Measurements from ENCODE around the gene PROX1. TPM values are rescaled to one million over a fixed set of nuclear protein-coding genes. Genes with fewer than 3 reads are reported as not detected.
A peak's percentile ranks its signal among the peaks of the same experiment; 100 is the strongest.

The PROX1 gene
- total RNA-seq, 2 experiments from 2014 or later, result 0.02 to 0.15 TPM

- H3K36me3 Mint-ChIP-seq (ENCODE audit: low read depth), result peaks cover 2% of the 10 kb centered on the region
- no peak overlapping the region for H3K4me3 Mint-ChIP-seq
- H3K27ac Mint-ChIP-seq, result no peak overlapping the region
- no peak for DNase-seq
- peaks cover 40% of the 10 kb centered on the region for H3K4me1 Mint-ChIP-seq
- no peaks in the 10 kb centered on the region for H3K9me3 Mint-ChIP-seq
- ChIA-PET CTCF (interaction anchor here (0.9 kb wide), 1 partner anchor 11 kb away, joined by 3 read pairs; no protein-coding TSS in a partner anchor), POLR2A (no interaction called here)
- H3K27me3 Mint-ChIP-seq, result peaks cover 88% of the 10 kb centered on the region
Observed at GRCh38 chr1:213983493-213984386, 4.0 kb upstream of the PROX1 start.

- Mint-ChIP-seq H3K4me3 (no peak overlapping the region), H3K9me3 (no peaks in the 10 kb centered on the region), H3K27me3 (peaks cover 88% of the 10 kb centered on the region), H3K27ac (no peak overlapping the region), H3K4me1 (peaks cover 44% of the 10 kb centered on the region), H3K36me3 (ENCODE audit: low read depth) (peaks cover 2% of the 10 kb centered on the region)
- ChIA-PET POLR2A (no interaction called here), CTCF (no interaction called here)
- DNase-seq, result no peak
Observed at GRCh38 chr1:213984387-213985208, 3.2 kb upstream of the PROX1 start.

- CTCF ChIA-PET, result no interaction called here
- peaks cover 44% of the 10 kb centered on the region for H3K4me1 Mint-ChIP-seq
- peaks cover 92% of the 10 kb centered on the region for H3K27me3 Mint-ChIP-seq
- no peak for DNase-seq
- POLR2A ChIA-PET, result no interaction called here
- no peak overlapping the region for H3K4me3 Mint-ChIP-seq
- H3K9me3 Mint-ChIP-seq, result no peaks in the 10 kb centered on the region
- H3K27ac Mint-ChIP-seq, result no peak overlapping the region
- peaks cover 2% of the 10 kb centered on the region for H3K36me3 Mint-ChIP-seq (ENCODE audit: low read depth)
Observed at GRCh38 chr1:213985209-213986019, 2.4 kb upstream of the PROX1 start.

- POLR2A ChIA-PET, result no interaction called here
Observed at GRCh38 chr1:213986020-213986924, 1.5 kb upstream of the PROX1 start.

GRCh38 chr1:213986925-213987250, 885 bp upstream of the PROX1 start:
- H3K4me3 Mint-ChIP-seq, result peak overlapping the region; percentile 66
- no peaks in the 10 kb centered on the region for H3K9me3 Mint-ChIP-seq
- H3K27me3 Mint-ChIP-seq, result peaks cover 89% of the 10 kb centered on the region
- peaks cover 42% of the 10 kb centered on the region for H3K4me1 Mint-ChIP-seq
- POLR2A ChIA-PET, result no interaction called here
- peak overlapping the region; percentile 73 for H3K27ac Mint-ChIP-seq
- DNase-seq, result no peak
- CTCF ChIA-PET, result no interaction called here
- H3K36me3 Mint-ChIP-seq (ENCODE audit: low read depth), result peaks cover 2% of the 10 kb centered on the region

More at GRCh38 chr1:213986020-213986924, 1.5 kb upstream of the PROX1 start:
- Mint-ChIP-seq H3K36me3 (ENCODE audit: low read depth) (peaks cover 2% of the 10 kb centered on the region), H3K4me1 (peaks cover 42% of the 10 kb centered on the region), H3K27ac (peak overlapping the region; percentile 41), H3K4me3 (peak overlapping the region; percentile 66), H3K9me3 (no peaks in the 10 kb centered on the region), H3K27me3 (peaks cover 92% of the 10 kb centered on the region)
- CTCF ChIA-PET, result no interaction called here
- no peak for DNase-seq

GRCh38 chr1:213987422-213987926, 299 bp upstream of the PROX1 start:
- peaks cover 89% of the 10 kb centered on the region for H3K27me3 Mint-ChIP-seq
- ChIA-PET POLR2A (interaction anchor here (0.7 kb wide), 1 partner anchor 31 kb away, joined by 3 read pairs; no protein-coding TSS in a partner anchor), CTCF (interaction anchor here (0.7 kb wide), 1 partner anchor 225 kb away, joined by 3 read pairs; no protein-coding TSS in a partner anchor)
- H3K36me3 Mint-ChIP-seq (ENCODE audit: low read depth), result peaks cover 2% of the 10 kb centered on the region
- peak overlapping the region; percentile 90 for H3K4me3 Mint-ChIP-seq
- no peaks in the 10 kb centered on the region for H3K9me3 Mint-ChIP-seq
- H3K4me1 Mint-ChIP-seq, result peaks cover 39% of the 10 kb centered on the region
- DNase-seq, result no peak
- peak overlapping the region; percentile 91 for H3K27ac Mint-ChIP-seq

GRCh38 chr1:213988507-213989001, 781 bp downstream of the PROX1 start:
- ChIA-PET POLR2A (interaction anchor here (0.7 kb wide), 1 partner anchor 30 kb away, joined by 3 read pairs; no protein-coding TSS in a partner anchor), CTCF (interaction anchor here (1.4 to 1.5 kb wide), 2 partner anchors 10 to 19 kb away, joined by 4 to 5 read pairs; no protein-coding TSS in a partner anchor)

GRCh38 chr1:213989002-213989855, 1.5 kb downstream of the PROX1 start:
- CTCF ChIA-PET, result interaction anchor here (0.5 to 1.5 kb wide), 3 partner anchors 11 to 1804 kb away, joined by 3 to 5 read pairs (median 4); no protein-coding TSS in a partner anchor
- H3K4me3 Mint-ChIP-seq, result peak overlapping the region; percentile 90
- POLR2A ChIA-PET, result no interaction called here
- peaks cover 89% of the 10 kb centered on the region for H3K27me3 Mint-ChIP-seq
- no peaks in the 10 kb centered on the region for H3K9me3 Mint-ChIP-seq
- peaks cover 39% of the 10 kb centered on the region for H3K4me1 Mint-ChIP-seq
- no peak overlapping the region for H3K27ac Mint-ChIP-seq
- DNase-seq, result no peak
- H3K36me3 Mint-ChIP-seq (ENCODE audit: low read depth), result peaks cover 2% of the 10 kb centered on the region

More at GRCh38 chr1:213988507-213989001, 781 bp downstream of the PROX1 start:
- Mint-ChIP-seq H3K36me3 (ENCODE audit: low read depth) (peaks cover 2% of the 10 kb centered on the region), H3K4me1 (peaks cover 39% of the 10 kb centered on the region), H3K9me3 (no peaks in the 10 kb centered on the region), H3K27me3 (peaks cover 90% of the 10 kb centered on the region), H3K4me3 (peak overlapping the region; percentile 90), H3K27ac (peak overlapping the region; percentile 91)
- no peak for DNase-seq

- Mint-ChIP-seq H3K36me3 (ENCODE audit: low read depth) (no peaks in the 10 kb centered on the region), H3K9me3 (no peaks in the 10 kb centered on the region), H3K4me3 (no peak overlapping the region), H3K27ac (no peak overlapping the region), H3K4me1 (peaks cover 6% of the 10 kb centered on the region), H3K27me3 (peaks cover 47% of the 10 kb centered on the region)
- CTCF ChIA-PET, result interaction anchor here (0.9 kb wide), 1 partner anchor 11 kb away, joined by 3 read pairs; no protein-coding TSS in a partner anchor
- POLR2A ChIA-PET, result no interaction called here
- no peak for DNase-seq
Observed at GRCh38 chr1:213993929-213994328, 6.2 kb downstream of the PROX1 start.

GRCh38 chr1:213994888-213995287, 7.1 kb downstream of the PROX1 start:
- no peak overlapping the region for H3K4me3 Mint-ChIP-seq
- POLR2A ChIA-PET, result no interaction called here
- H3K27me3 Mint-ChIP-seq, result peaks cover 37% of the 10 kb centered on the region

More at GRCh38 chr1:213994888-213995287, 7.1 kb downstream of the PROX1 start:
- H3K9me3 Mint-ChIP-seq, result no peaks in the 10 kb centered on the region
- no peaks in the 10 kb centered on the region for H3K36me3 Mint-ChIP-seq (ENCODE audit: low read depth)
- DNase-seq, result no peak
- no peaks in the 10 kb centered on the region for H3K4me1 Mint-ChIP-seq
- no peak overlapping the region for H3K27ac Mint-ChIP-seq
- CTCF ChIA-PET, result interaction anchor here (0.9 kb wide), 1 partner anchor 12 kb away, joined by 3 read pairs; no protein-coding TSS in a partner anchor
